RWPE2 (cell line): ENCODE data around the gene SPECC1L.

ENCODE experiments used
- ATAC-seq: fragments of 200-7000 bp; cut with Tn5 transposase; 3 replicates; pipeline ENCODE4 v1.9.1; 2021; ENCODE audit warnings: low read depth
- DNase-seq: peaks from one replicate; pipeline ENCODE4 v3.0.0-alpha.2; 2020; ENCODE audit warnings: low spot score
- H3K27ac ChIP-seq: fragments of 450-650 bp; 2 replicates; pipeline ENCODE4 v1.5.1; 2017; ENCODE audit warnings: mild to moderate bottlenecking; ENCODE audit not compliant: poor library complexity, severe bottlenecking
- H3K27me3 ChIP-seq: fragments of 250-450 bp; sonication (Bioruptor Pico); 2 replicates; pipeline ENCODE4 v1.5.1; 2021; ENCODE audit warnings: mild to moderate bottlenecking, moderate library complexity; ENCODE audit not compliant: insufficient read depth, poor library complexity, severe bottlenecking
- H3K36me3 ChIP-seq: fragments of 250-450 bp; sonication (Bioruptor Pico); 2 replicates; pipeline ENCODE4 v1.5.1; 2020; ENCODE audit warnings: low read depth, mild to moderate bottlenecking, moderate library complexity
- H3K4me1 ChIP-seq: fragments of 250-450 bp; sonication (Bioruptor Pico); 2 replicates; pipeline ENCODE4 v1.5.1; 2021; ENCODE audit warnings: mild to moderate bottlenecking, moderate library complexity; ENCODE audit not compliant: insufficient read depth, poor library complexity, severe bottlenecking
- H3K4me3 ChIP-seq: fragments of 250-450 bp; sonication (Bioruptor Pico); 2 replicates; pipeline ENCODE4 v1.5.1; 2021; ENCODE audit warnings: mild to moderate bottlenecking, moderate library complexity; ENCODE audit not compliant: severe bottlenecking
- H3K9me3 ChIP-seq: fragments of 250-450 bp; sonication (Bioruptor Pico); 2 replicates; pipeline ENCODE4 v1.5.1; 2021; ENCODE audit warnings: mild to moderate bottlenecking, moderate library complexity; ENCODE audit not compliant: severe bottlenecking
- CTCF ChIP-seq: fragments of 450-650 bp; IDR thresholded peaks from one replicate; pipeline ENCODE4 v1.5.1; 2017; ENCODE audit warnings: mild to moderate bottlenecking, moderate library complexity; ENCODE audit not compliant: poor library complexity, severe bottlenecking

Gene SPECC1L

GRCh38 chr22:24358105-24358836, 87.6 kb downstream of the SPECC1L start:
- DNase-seq = no peak
- Histone ChIP-seq H3K27me3 (no peaks in the 10 kb centered on the region), H3K27ac (no peak overlapping the region), H3K9me3 (no peaks in the 10 kb centered on the region), H3K4me1 (no peaks in the 10 kb centered on the region), H3K4me3 (no peak overlapping the region), H3K36me3 (peaks cover 28% of the 10 kb centered on the region)
- no peak for TF ChIP-seq CTCF
- ATAC-seq = no peak

- H3K36me3 ChIP-seq = peaks cover 23% of the 10 kb centered on the region
- H3K9me3 ChIP-seq = no peaks in the 10 kb centered on the region
- no peaks in the 10 kb centered on the region for H3K4me1 ChIP-seq
- no peak for TF ChIP-seq CTCF
- H3K27ac ChIP-seq = no peak overlapping the region
- H3K4me3 ChIP-seq = no peak overlapping the region
- H3K27me3 ChIP-seq = no peaks in the 10 kb centered on the region
- no peak for ATAC-seq
- DNase-seq = no peak
Measured at GRCh38 chr22:24359452-24360120, 89.0 kb downstream of the SPECC1L start.

- no peak for TF ChIP-seq CTCF
- DNase-seq = no peak
- peaks cover 31% of the 10 kb centered on the region for H3K36me3 ChIP-seq
- H3K27ac ChIP-seq = no peak overlapping the region
- no peak overlapping the region for H3K4me3 ChIP-seq
- H3K27me3 ChIP-seq = no peaks in the 10 kb centered on the region
- H3K9me3 ChIP-seq = no peaks in the 10 kb centered on the region
- H3K4me1 ChIP-seq = no peaks in the 10 kb centered on the region
- ATAC-seq = no peak
Measured at GRCh38 chr22:24361976-24362646, 91.5 kb downstream of the SPECC1L start.

GRCh38 chr22:24363243-24363642, 92.6 kb downstream of the SPECC1L start:
- no peak overlapping the region for H3K27ac ChIP-seq
- H3K36me3 ChIP-seq = peaks cover 42% of the 10 kb centered on the region
- H3K27me3 ChIP-seq = no peaks in the 10 kb centered on the region
- TF ChIP-seq CTCF = no peak
- H3K4me1 ChIP-seq = no peaks in the 10 kb centered on the region
- ATAC-seq (no peak), DNase-seq (no peak)
- H3K9me3 ChIP-seq = no peaks in the 10 kb centered on the region
- no peak overlapping the region for H3K4me3 ChIP-seq

- H3K36me3 ChIP-seq = peaks cover 77% of the 10 kb centered on the region
- DNase-seq = no peak
- no peak overlapping the region for H3K27ac ChIP-seq
- H3K4me3 ChIP-seq = no peak overlapping the region
- no peak for TF ChIP-seq CTCF
- ATAC-seq = no peak
- no peaks in the 10 kb centered on the region for H3K27me3 ChIP-seq
- no peaks in the 10 kb centered on the region for H3K4me1 ChIP-seq
- H3K9me3 ChIP-seq = no peaks in the 10 kb centered on the region
Measured at GRCh38 chr22:24366701-24367100, 96.1 kb downstream of the SPECC1L start.
